Urinary bladder (tissue), 4 donors: ENCODE data around the gene FRMD4A. TPM values are rescaled to one million over a fixed set of nuclear protein-coding genes. Genes with fewer than 3 reads are reported as not detected.

Source experiments
- DNase-seq: peaks from one replicate; pipeline ENCODE4 v3.0.0-alpha.2; 2015; ENCODE audit errors: extremely low spot score
- H3K27ac ChIP-seq: one replicate; pipeline ENCODE4 v1.5.1; 2013; ENCODE audit warnings: low read depth, mild to moderate bottlenecking, moderate library complexity
- H3K36me3 ChIP-seq: one replicate; pipeline ENCODE4 v1.6.1; 2013; ENCODE audit warnings: mild to moderate bottlenecking, moderate library complexity; ENCODE audit not compliant: insufficient read depth
- H3K4me1 ChIP-seq: one replicate; pipeline ENCODE4 v1.6.1; 2013; ENCODE audit warnings: mild to moderate bottlenecking, moderate library complexity; ENCODE audit not compliant: insufficient read depth
- H3K4me3 ChIP-seq: one replicate; pipeline ENCODE4 v1.5.1; 2013; ENCODE audit warnings: low read depth, low read length
- WGBS: extraction: QIAGEN DNeasy Blood & Tissue Kit; methylation state at CpG from one replicate; pipeline ENCODE4 v1.1.7; 2013; 5-methylcytosine and 5-hydroxymethylcytosine counted together
- polyA plus RNA-seq: library from polyadenylated mRNA; stranded (reverse); fragments of 200-250 nt; gene quantifications from one replicate; pipeline ENCODE4 v1.2.3, GENCODE V29; 2013
- total RNA-seq: library from RNA; depleted of rRNA; stranded (reverse); fragments of >200 nt; gene quantifications from one replicate; pipeline ENCODE4 v1.2.3, GENCODE V29; 2014
- donor health status: healthy with polysubstance abuse.
- donor health status: healthy.

The FRMD4A gene
- total and polyA plus RNA-seq, 2 donors = 15.1 to 32.9 TPM

DNA sequence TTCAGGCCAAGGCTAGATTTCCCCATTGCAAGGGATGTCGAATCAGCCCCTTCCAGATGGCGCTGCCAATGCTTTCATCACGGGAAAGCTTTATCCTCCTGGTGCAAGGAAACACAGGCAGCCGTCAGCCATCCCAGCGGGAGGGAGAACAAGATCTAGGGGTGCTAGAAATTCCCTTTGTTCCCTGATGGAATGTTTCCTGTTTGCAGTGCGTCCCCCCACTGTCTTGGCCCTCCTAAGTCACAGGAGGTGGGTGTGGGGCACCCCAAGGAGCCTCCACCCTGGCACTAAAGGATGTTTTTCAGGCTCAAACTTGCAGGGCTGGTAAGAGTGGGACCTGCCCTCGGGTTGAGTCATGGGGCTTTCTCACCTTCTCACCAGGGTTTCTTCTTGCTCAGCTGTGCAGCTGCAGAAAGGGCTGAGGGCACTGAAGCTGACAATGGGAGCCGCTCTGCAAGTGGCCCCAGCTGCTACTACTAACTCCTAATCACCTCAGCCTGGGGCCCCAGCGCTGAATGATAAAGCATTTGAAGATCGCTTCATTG lies 640.4 kb downstream of the FRMD4A start:
- Histone ChIP-seq H3K27ac (no peak overlapping the region), H3K4me3 (no peak overlapping the region), H3K36me3 (no peaks in the 10 kb centered on the region), H3K4me1 (no peaks in the 10 kb centered on the region)
- no peak for DNase-seq
- WGBS = 75% methylated on average over 10 of the region's 10 CpGs

DNA sequence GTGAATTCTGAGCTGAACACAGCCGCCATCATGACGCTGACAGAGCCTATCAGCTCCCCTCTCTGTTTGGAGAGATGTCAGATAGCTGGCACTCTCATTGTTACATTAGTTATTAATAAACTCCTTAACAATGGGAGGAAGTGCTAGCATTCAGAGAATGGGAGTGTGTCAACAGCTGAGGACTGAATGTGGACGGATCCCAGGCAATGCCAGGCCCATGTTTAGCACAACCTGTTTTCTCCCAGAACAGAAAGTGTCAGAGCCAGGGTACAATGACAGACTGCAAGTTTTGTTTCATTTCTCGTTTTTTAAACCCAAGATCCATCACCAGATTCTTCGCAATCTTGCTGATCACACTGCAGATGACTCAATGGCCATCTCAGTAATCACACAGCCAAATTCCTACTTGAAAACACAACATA lies 644.4 kb downstream of the FRMD4A start:
- no peak overlapping the region for H3K27ac ChIP-seq
- H3K4me3 ChIP-seq = no peak overlapping the region
- DNase-seq = no peak
- no peaks in the 10 kb centered on the region for H3K36me3 ChIP-seq
- no peaks in the 10 kb centered on the region for H3K4me1 ChIP-seq
- 63% methylated on average over 5 of the region's 5 CpGs for WGBS

DNA sequence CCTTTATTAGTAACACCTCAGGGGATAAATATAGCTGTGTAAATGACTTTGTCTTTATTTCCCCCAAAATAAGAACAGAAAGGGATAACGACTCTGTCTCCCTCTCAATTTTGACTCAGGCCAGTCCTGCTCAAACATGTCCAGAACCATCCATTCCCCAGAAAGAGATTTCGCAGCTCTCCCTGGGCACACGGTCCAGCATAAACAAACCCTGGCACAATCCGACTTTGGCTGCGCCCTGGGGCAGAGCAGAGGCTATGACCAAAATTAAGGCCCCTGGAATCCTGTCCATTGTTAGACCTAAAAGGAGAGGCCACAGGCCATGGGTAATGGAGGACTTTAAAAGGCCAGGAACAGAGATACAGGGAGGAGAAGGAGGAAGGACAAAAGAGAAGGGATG lies 644.8 kb downstream of the FRMD4A start:
- Histone ChIP-seq H3K36me3 (no peaks in the 10 kb centered on the region), H3K4me1 (no peaks in the 10 kb centered on the region), H3K4me3 (no peak overlapping the region), H3K27ac (no peak overlapping the region)
- no peak for DNase-seq
- WGBS = 58% methylated on average over 5 of the region's 5 CpGs

DNA sequence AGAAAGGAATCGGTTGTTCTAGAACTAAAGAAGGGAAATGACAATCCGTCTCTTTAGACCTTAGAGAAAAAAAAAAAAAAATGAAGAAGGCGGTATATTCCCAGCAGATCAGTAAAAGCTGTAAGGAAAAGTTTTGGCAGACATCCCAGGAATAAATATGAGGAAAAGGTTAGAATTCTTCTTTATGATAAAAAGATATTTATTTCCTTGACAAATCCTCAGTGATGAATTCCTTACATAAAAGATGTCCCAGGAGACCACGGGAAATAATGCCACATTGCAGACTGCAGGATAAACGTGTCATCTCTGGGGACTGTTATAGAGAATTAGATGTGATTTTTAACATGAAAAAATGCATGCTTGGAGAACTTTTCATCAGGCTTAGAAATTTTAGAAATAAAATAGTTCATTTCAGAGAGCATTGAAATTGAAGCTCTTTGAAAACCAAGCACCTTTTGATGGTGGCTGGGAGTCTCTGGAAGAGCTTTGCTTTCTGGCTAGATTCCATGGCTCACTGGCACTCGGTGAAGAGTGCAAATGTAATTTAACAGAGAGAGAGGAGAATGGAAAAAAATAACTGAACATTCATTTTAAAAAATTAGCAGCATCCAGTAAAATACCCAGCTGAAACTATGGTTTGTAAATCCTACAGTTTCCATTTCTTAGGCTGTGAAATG lies 645.8 kb downstream of the FRMD4A start:
- no peaks in the 10 kb centered on the region for H3K36me3 ChIP-seq
- WGBS = 14% methylated on average over 6 of the region's 6 CpGs
- H3K4me3 ChIP-seq = no peak overlapping the region
- no peak for DNase-seq
- no peak overlapping the region for H3K27ac ChIP-seq
- H3K4me1 ChIP-seq = no peaks in the 10 kb centered on the region

DNA sequence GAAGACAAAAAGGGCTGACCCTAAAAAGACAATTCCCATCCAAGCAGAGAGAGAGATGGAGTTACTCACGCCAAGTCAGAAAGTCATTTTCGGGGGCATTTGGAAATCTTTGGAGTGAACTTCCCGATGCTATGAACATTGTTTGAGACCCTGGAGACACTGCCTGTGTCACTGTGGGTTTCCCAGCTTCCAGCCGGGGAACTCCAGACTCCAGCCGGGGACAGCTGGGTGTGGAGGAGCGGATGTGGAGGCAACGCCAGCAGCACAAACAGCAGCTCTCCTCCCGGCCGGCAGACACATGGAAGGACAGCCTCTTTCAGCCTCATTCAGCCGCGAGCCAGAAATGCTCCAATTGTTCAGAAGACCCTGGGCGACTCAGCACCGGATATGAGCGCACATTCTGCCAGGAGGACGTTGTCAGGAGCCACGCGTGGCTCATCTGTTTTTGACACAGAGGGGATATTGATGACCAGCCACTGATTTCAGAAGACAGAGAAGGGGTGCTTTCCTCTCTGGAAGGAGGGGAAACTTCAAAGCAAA lies 646.4 kb downstream of the FRMD4A start:
- no peak overlapping the region for H3K27ac ChIP-seq
- DNase-seq = no peak
- WGBS = 23% methylated on average over 17 of the region's 17 CpGs
- H3K4me3 ChIP-seq = no peak overlapping the region
- H3K4me1 ChIP-seq = no peaks in the 10 kb centered on the region
- H3K36me3 ChIP-seq = no peaks in the 10 kb centered on the region

DNA sequence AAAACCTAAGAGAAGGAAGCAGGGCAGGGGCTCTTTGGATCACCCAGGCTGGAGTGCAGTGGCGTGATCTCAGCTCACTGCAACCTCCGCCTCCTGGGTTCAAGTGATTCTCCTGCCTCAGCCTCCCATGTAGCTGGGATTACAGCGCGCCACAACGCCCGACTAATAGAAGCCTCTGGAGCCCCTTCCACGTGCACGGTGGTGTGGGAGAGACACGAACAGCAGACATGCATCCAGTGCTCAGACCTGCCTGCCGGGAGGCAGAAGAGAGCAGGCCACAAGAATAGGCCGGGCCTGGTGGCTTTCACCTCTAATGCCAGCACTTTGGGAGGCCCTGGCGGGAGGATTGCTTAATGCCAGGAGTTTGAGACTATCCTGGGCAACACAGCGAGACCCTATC lies 647.7 kb downstream of the FRMD4A start:
- Histone ChIP-seq H3K4me3 (no peak overlapping the region), H3K36me3 (no peaks in the 10 kb centered on the region), H3K4me1 (no peaks in the 10 kb centered on the region), H3K27ac (no peak overlapping the region)
- no peak for DNase-seq
- WGBS = 97% methylated on average over 13 of the region's 13 CpGs

DNA sequence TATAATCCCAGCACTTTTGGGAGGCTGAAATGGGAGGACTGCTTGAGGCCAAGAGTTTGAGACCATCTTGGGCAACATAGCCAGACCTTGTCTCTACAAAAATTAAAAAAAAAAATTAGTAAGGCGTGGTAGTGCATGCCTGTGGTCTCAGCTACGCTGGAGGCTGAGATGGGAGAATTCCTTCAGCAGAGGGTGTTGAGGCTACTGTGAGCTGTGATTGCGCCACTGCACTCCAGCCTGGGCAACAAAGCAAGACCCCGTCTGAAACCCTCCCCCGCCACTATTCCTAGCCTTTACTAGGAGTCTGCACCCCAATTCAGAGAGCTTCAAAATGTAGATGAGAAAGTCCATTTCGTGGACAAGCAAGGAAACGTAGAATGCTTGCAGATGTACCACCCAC lies 648.8 kb downstream of the FRMD4A start:
- Histone ChIP-seq H3K4me1 (no peaks in the 10 kb centered on the region), H3K36me3 (no peaks in the 10 kb centered on the region), H3K4me3 (no peak overlapping the region), H3K27ac (no peak overlapping the region)
- WGBS = 96% methylated on average over 7 of the region's 7 CpGs
- no peak for DNase-seq

DNA sequence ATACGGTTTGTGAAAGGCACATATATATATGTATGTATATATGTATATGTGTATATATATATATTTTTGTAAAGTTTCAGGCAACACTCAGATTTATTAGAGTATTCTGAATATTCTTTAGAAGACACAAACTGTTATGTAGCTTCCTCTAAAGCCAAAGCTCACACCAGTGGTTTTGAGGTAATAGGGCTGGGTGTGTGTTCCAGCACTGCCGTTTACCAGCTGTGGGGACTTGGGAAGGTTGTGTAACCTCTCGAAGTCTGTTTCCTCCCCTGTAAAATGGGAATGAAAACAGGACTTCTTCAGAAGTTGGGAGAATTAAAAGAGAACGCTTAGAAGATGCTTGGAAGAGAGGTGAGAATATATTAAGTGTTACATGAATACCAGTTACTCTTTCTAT lies 649.2 kb downstream of the FRMD4A start:
- H3K27ac ChIP-seq = no peak overlapping the region
- no peaks in the 10 kb centered on the region for H3K4me1 ChIP-seq
- H3K36me3 ChIP-seq = no peaks in the 10 kb centered on the region
- no peak overlapping the region for H3K4me3 ChIP-seq
- WGBS = 78% methylated on average over 4 of the region's 4 CpGs
- no peak for DNase-seq

DNA sequence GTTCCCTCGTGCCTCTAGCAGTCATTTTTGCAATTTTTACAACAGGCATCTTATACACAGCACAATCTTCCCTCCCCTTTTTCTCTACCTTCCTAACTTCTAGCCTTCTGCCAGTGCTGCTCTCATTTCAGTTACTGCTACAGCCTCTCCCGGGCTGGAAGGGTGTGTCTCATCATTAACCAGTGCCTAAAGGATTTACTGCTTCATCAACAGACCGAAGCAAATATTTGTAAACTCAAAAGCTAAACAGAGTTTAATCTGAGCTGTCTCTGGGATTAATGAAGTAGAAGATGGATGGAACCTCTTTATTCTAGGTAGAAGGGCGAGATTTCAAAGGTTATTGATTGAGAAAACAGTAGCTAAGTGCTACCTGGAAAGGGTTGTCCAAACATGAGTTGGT lies 649.6 kb downstream of the FRMD4A start:
- DNase-seq = no peak
- WGBS = 70% methylated on average over 4 of the region's 4 CpGs
- Histone ChIP-seq H3K4me3 (no peak overlapping the region), H3K27ac (no peak overlapping the region), H3K36me3 (no peaks in the 10 kb centered on the region), H3K4me1 (no peaks in the 10 kb centered on the region)

DNA sequence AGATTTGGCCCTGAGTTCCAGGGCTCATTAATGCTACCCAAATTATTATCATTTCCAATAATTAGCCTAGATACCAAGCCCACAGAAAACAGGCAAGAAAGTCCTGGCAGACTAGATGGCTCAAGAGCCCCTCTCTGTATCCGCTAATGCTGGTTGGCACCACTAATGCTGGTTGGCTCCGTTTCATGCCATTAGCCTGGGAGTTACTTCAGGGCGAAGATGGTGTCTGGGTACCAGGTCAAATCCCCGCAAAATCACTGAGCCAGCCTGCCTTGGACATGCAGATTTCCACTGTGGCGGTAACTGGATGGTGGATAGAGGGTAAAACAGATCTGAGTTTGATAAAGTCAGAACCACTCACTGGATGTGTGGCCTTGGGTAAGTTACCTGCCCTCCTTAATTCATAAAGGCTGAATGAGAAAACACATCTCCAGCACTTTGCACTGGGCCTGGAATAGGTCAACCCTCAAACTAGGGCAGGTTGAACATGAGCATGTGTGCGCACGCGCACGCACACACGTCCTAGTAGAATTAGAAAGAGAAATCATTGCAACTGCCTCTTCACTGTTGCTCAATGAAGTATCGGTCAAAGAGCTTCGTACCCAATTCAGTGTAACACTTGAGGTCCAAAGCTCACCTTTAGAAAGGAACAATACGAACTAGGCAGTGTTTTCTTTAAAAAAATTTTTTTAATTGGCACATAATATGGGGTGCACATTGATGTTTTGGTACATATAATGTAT lies 652.5 kb downstream of the FRMD4A start:
- Histone ChIP-seq H3K36me3 (no peaks in the 10 kb centered on the region), H3K4me1 (no peaks in the 10 kb centered on the region), H3K27ac (no peak overlapping the region), H3K4me3 (no peak overlapping the region)
- DNase-seq = no peak
- WGBS = 98% methylated on average over 13 of the region's 13 CpGs

DNA sequence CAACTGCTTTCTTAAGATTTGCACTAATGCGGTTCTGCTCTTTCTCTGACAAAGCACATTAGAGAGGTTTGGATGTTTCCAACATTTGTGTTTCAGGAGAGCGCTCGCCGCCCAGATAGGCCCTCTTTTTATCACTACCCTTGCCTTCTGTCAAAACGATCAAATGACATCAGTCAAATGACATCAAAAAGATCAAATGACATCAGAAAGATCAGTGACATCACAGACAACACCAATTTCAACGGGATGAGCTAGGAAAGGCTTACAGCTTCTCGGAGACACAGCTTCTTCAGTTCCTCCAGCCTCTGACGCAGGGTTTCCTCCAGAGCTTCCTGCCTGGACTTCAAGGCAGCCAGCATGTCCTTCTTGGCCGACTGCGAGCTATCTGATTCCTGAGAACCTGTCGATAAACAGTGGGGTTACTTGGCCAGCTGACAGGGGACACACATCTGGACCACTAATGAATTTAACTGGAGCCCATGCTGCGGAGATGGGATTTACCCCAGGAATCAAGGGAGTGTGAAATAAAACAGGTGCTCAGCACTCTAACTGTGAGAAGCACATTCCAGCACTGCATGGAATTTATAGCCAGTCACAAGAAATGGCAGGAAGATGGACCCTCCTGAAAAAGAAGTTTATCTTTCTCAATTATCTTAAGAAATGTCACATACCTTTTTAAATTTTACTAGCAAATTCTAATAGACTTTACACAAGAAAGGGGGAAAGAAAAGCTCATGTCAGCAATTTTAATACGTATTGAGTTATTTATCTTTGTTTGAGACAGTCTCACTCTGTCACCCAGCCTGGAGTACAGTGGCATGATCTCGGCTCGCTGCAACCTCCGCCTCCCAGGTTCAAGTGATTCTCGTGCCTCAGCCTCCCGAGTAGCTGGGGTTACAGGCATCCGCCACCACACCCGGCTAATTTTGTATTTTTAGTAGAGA lies 655.8 kb downstream of the FRMD4A start:
- Histone ChIP-seq H3K4me3 (no peak overlapping the region), H3K36me3 (no peaks in the 10 kb centered on the region), H3K4me1 (no peaks in the 10 kb centered on the region), H3K27ac (no peak overlapping the region)
- DNase-seq = no peak
- WGBS = 84% methylated on average over 20 of the region's 20 CpGs

DNA sequence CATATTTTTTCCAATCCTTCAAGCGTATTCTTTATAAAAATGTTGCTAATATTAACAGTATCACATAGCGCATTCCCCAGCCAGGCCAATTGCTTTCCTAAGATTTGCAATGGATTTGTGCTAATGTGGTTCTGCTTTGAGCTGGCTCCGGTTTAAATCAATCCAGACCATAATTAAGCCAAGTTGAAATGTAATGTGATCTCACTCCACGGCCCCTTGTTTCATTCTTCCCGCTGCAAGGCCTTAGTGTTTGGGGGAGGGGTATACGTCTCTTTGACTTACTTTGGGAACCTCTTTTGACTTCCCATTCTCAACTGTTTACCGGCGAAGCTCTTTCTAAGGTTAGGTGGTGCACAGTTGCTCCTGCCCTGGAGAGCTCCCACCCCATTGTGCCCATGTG lies 657.6 kb downstream of the FRMD4A start:
- 78% methylated on average over 8 of the region's 8 CpGs for WGBS
- DNase-seq = no peak
- no peaks in the 10 kb centered on the region for H3K4me1 ChIP-seq
- H3K36me3 ChIP-seq = no peaks in the 10 kb centered on the region
- H3K27ac ChIP-seq = no peak overlapping the region
- H3K4me3 ChIP-seq = no peak overlapping the region

DNA sequence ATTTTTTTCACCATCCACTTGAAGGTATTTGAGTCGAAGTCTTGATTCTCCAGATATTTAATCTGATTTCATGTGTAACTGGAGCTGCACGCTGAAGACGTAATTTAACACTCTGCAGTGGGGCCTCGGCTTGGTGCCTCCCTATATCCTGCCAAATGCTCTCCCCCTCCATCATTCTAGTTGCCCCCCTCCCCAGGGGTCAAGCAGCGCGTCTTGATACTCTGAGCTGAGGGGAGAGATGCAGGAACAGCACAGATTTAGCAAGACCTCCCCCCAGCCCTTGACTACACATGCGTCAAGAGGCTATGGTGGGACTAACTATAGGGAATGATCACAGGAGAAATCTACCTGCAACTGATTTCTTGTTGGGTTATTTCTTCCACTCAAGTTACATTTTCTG lies 658.2 kb downstream of the FRMD4A start:
- no peak overlapping the region for H3K4me3 ChIP-seq
- no peak for DNase-seq
- no peaks in the 10 kb centered on the region for H3K4me1 ChIP-seq
- no peak overlapping the region for H3K27ac ChIP-seq
- 70% methylated on average over 7 of the region's 7 CpGs for WGBS
- no peaks in the 10 kb centered on the region for H3K36me3 ChIP-seq
